H1 (cell line): ENCODE results near the gene MSANTD2. TPM values are rescaled to one million over a fixed set of nuclear protein-coding genes. Genes with fewer than 3 reads are reported as not detected.

Source experiments
- ASH2L ChIP-seq: fragments of 200-600, 300-600 bp; sonication (generic); IDR thresholded peaks from one replicate; pipeline ENCODE4 v1.7.1; 2017; ENCODE audit warnings: low read length
- BCL11A ChIP-seq, 2 experiments: IDR thresholded peaks; one replicate each; pipeline ENCODE4 v1.6.1; 2011; ENCODE audit warnings: low read depth in 2 of 2, low read length in 2 of 2, mild to moderate bottlenecking in 2 of 2
- CREB1 ChIP-seq: IDR thresholded peaks from 2 replicates; pipeline ENCODE4 v1.6.1; 2012; ENCODE audit warnings: inconsistent platforms
- FOSL1 ChIP-seq: IDR thresholded peaks from 2 replicates; pipeline ENCODE4 v1.6.1; 2011; ENCODE audit warnings: mild to moderate bottlenecking, low read depth, low read length, moderate library complexity; ENCODE audit not compliant: insufficient read depth
- HDAC6 ChIP-seq: IDR thresholded peaks from one replicate; pipeline ENCODE4 v1.7.1; 2012; ENCODE audit warnings: low read depth, mild to moderate bottlenecking, inconsistent platforms, low read length, moderate library complexity
- RAD21 ChIP-seq, 2 experiments: IDR thresholded peaks in 1 of 2; conservative IDR thresholded peaks in 1 of 2; 2 replicates each; pipeline ENCODE4 v1.6.1; 2011; ENCODE audit warnings: low read depth in 2 of 2, low read length in 2 of 2, improper control_type of control experiment in 1 of 2, inconsistent platforms in 1 of 2, mild to moderate bottlenecking in 1 of 2, moderate library complexity in 1 of 2
- RNF2 ChIP-seq: fragments of 200-900, 300-1000 bp; sonication (generic); IDR thresholded peaks from 2 replicates; pipeline ENCODE4 v1.7.1; 2016; ENCODE audit warnings: borderline replicate concordance, low read depth, mild to moderate bottlenecking, antibody characterized with exemption, low read length; ENCODE audit not compliant: poor library complexity, severe bottlenecking; ENCODE audit errors: missing control alignments
- SIN3A ChIP-seq, 2 experiments: IDR thresholded peaks in 1 of 2; conservative IDR thresholded peaks in 1 of 2; 2 replicates each; pipeline ENCODE4 v1.6.1; 2011 to 2012; ENCODE audit warnings: low read length in 2 of 2, improper control_type of control experiment in 1 of 2, low read depth in 1 of 2, mild to moderate bottlenecking in 1 of 2
- TCF12 ChIP-seq: IDR thresholded peaks from 2 replicates; pipeline ENCODE4 v1.6.1; 2011; ENCODE audit warnings: low read depth, mild to moderate bottlenecking, low read length
- polyA plus RNA-seq, 7 experiments: library from polyadenylated mRNA; depleted of rRNA in 3 of 7; stranded (reverse) in 5 of 7; unstranded in 2 of 7; fragments of >200 nt in 5 of 7; fragments of 200-250 nt in 2 of 7; gene quantifications; 1 replicate in 5 of 7; 2 replicates in 1 of 7; 4 replicates in 1 of 7; pipeline versions ENCODE4 v1.2.1 to v1.2.3, GENCODE V29; 2011 to 2013; ENCODE audit warnings: missing spikeins in 2 of 7, mixed read lengths in 2 of 7
- total RNA-seq: library from RNA; stranded (reverse); fragmentation: NEBNext Ultra II Directional; extraction: Animal tissue kit (Norgen Biotek cat#: 25700); gene quantifications from 2 replicates; pipeline ENCODE4 v1.2.1, GENCODE V29; 2021
- TF ChIP-seq, protein P1 (sequence below), 3 experiments: IDR thresholded peaks; 1 replicate in 2 of 3; 2 replicates in 1 of 3; pipeline versions ENCODE4 v1.5.1 to v1.6.1; 2011; ENCODE audit warnings: low read length in 3 of 3, mild to moderate bottlenecking in 3 of 3, inconsistent platforms in 2 of 3, low read depth in 1 of 3, moderate library complexity in 1 of 3; ENCODE audit not compliant: insufficient read depth in 1 of 3; ENCODE audit errors: control extremely low read depth in 1 of 3
- TF ChIP-seq, protein P2 (sequence below): IDR thresholded peaks from 2 replicates; pipeline ENCODE4 v1.6.1; 2012; ENCODE audit warnings: inconsistent platforms
- TF ChIP-seq, protein P3 (sequence below): IDR thresholded peaks from 2 replicates; pipeline ENCODE4 v1.6.1; 2011; ENCODE audit warnings: low read depth, mild to moderate bottlenecking, low read length; ENCODE audit not compliant: insufficient read depth
- TF ChIP-seq, protein P4 (sequence below): IDR thresholded peaks from 2 replicates; pipeline ENCODE4 v1.6.1; 2012; ENCODE audit warnings: inconsistent platforms

Gene MSANTD2
- total and polyA plus RNA-seq, 2 of the 8 experiments (the other 6 are each of a cell fraction or from before 2014, with no cell fraction given), result 8.2 to 15.9 TPM

DNA sequence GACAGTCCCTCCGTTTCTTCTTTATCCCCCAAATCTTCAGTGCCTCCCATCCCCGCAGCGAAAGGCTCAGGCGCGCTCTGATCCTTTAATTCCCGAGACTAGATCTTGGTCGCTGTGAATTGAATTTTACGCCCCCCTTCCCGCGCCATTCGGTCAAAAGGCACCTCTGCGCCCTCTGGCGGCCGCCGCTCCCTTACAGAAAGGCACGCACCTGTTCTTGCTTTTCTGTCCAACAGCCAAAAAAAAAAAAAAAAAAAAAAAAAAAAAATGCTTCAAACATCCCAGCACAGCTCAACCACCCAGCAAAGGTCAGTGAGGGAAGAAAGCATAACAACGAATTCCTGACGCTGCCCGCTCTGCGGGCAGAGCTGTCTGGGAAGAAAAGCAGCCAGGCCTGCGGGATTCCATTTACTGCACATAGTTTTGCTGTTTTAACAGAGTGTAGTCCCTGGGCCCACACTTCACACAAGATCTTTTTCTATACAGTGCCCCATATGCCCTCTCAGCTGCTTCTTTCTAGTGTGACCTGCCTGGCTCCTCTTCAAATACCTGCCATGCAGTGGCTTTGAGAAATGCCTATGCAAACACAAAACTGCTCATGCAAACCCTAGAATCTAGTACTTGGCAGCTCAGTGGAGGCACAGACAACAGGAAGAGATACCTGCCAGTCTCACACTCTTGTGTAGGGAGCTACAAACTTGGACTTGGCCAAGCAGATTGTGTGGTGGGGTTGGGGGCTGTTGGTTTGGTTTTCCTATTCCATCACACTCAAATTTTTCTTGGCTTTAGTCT lies 36.9 kb downstream of the MSANTD2 start (continued):
- TF ChIP-seq, protein P1, sequence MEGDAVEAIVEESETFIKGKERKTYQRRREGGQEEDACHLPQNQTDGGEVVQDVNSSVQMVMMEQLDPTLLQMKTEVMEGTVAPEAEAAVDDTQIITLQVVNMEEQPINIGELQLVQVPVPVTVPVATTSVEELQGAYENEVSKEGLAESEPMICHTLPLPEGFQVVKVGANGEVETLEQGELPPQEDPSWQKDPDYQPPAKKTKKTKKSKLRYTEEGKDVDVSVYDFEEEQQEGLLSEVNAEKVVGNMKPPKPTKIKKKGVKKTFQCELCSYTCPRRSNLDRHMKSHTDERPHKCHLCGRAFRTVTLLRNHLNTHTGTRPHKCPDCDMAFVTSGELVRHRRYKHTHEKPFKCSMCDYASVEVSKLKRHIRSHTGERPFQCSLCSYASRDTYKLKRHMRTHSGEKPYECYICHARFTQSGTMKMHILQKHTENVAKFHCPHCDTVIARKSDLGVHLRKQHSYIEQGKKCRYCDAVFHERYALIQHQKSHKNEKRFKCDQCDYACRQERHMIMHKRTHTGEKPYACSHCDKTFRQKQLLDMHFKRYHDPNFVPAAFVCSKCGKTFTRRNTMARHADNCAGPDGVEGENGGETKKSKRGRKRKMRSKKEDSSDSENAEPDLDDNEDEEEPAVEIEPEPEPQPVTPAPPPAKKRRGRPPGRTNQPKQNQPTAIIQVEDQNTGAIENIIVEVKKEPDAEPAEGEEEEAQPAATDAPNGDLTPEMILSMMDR (IDR thresholded peaks at IDR 0.05; ENCODE audit: control extremely low read depth in 1 of 3, insufficient read depth in 1 of 3, low read depth in 1 of 3, low read length in 3 of 3), result peak; percentile 58 to 82 (median 72)
- TF ChIP-seq CREB1 (no peak), TCF12 (0 out of 2 replicates have a peak, but pooled peaks have one; percentile 14), FOSL1 (no peak), RNF2 (no peak), BCL11A (IDR thresholded peaks at IDR 0.05; ENCODE audit: low read depth in 2 of 2, low read length in 2 of 2) (no peak), RAD21 (IDR thresholded peaks at IDR 0.05 in 1 of 2, conservative IDR thresholded peaks at IDR 0.05 in 1 of 2; ENCODE audit: low read depth in 2 of 2, low read length in 2 of 2) (peak; percentile 59 to 66), SIN3A (conservative IDR thresholded peaks at IDR 0.05 in 1 of 2, IDR thresholded peaks at IDR 0.05 in 1 of 2; ENCODE audit: low read depth in 1 of 2, low read length in 2 of 2) (no peak), HDAC6 (no peak), ASH2L (peak; percentile 47)
- TF ChIP-seq, protein P2, sequence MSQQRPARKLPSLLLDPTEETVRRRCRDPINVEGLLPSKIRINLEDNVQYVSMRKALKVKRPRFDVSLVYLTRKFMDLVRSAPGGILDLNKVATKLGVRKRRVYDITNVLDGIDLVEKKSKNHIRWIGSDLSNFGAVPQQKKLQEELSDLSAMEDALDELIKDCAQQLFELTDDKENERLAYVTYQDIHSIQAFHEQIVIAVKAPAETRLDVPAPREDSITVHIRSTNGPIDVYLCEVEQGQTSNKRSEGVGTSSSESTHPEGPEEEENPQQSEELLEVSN, result peak; percentile 41
- TF ChIP-seq, protein P3, sequence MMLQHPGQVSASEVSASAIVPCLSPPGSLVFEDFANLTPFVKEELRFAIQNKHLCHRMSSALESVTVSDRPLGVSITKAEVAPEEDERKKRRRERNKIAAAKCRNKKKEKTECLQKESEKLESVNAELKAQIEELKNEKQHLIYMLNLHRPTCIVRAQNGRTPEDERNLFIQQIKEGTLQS, result 0 out of 2 replicates have a peak, but pooled peaks have one; percentile 12
- TF ChIP-seq, protein P4, sequence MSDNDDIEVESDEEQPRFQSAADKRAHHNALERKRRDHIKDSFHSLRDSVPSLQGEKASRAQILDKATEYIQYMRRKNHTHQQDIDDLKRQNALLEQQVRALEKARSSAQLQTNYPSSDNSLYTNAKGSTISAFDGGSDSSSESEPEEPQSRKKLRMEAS, result peak; percentile 36
